GM19351 (cell line): Measurements from ENCODE around the gene PGS1.

Experiments
- ATAC-seq: cut with Tn5 transposase; IDR thresholded peaks from one replicate; pipeline ENCODE4 v1.9.1; 2021; ENCODE audit warnings: mild to moderate bottlenecking, moderate library complexity; ENCODE audit not compliant: unreplicated experiment

The PGS1 gene

DNA sequence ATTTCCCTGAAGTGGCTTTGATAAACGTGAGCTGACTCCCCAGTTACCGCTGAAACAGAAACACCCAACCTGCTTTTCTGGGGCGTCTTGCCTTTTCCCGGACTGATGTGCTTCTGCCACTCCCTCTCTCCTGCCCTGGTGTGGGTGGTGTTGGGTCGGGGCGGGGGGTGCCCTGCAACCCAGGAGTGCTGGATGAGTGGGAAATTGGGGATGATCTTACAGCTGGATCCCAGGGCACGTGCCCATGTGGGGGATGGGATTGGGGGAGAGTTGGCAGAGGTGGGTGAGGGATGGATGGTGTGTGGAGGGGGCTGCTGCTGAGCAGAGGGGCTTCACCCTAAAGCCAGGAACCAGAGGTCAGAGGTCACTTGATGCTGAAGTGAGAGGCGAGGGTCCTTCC lies 28.5 kb downstream of the PGS1 start:
- no peak for ATAC-seq

DNA sequence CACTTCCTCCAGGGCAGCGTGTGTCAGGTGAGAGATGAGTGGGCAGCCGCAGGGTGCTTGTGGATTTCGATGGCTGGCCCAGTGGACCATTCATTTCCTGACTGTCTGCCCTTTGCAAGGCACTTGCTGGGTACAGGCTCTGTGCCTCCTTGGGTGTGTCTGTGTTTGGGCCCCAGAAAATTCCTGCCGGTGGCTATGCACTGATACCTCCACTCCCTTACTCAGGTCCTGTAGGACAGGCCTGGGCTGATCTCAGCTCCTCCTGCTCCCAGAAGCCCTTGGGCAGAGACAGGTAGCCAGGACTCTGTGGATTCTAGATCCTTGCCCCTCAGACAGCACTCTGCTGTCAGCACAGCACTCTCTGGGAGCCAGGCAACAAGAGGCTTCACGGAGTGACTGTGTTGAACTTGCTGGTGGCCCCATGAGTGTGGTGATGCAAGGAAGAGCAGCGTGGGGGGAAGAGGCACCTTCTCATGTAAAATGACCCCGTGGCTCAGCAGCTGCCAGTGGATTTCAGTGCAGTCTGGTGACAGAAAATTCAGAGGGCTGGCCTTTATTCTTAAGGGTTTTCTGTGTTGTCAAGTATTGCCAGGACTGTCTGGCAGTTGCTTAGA lies 29.0 kb downstream of the PGS1 start:
- no peak for ATAC-seq

GRCh38 chr17:78408476-78409050 lies 30.1 kb downstream of the PGS1 start:
- no peak for ATAC-seq

DNA sequence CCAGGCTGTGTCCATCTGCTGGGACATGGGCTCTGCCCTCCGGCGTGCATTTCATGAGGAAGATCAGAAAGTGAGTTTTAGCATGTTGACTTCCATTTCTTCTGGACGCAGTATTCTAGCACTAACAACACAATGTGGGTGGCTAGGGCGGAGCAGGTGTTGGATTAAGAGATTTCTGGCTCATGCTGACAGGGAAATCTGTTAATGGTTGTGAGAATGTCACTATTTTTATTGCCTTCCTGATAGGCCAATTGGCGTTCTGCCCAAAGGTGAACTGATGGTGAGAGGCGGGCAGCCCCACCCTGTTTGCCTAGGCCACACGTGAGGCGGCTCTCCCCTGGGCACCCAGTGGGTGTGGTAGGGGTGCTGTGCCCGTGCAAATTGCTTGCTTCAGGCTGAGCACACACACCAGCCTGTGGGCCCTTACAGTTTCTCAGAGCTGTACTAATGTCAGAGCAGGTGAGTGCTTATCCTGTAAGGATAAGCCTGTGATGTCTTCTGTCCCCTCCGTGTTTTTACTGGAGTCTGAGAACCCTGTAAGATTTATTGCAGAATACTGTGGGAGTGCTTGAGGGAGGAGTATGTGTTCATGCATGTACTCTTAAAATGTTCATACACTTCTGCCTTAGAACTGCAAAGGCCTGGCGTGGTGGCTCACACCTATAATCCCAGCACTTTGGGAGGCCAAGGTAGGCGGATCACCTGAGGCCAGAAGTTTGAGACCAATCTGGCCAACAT lies 30.9 kb downstream of the PGS1 start:
- ATAC-seq = no peak

GRCh38 chr17:78411241-78411857 lies 32.9 kb downstream of the PGS1 start:
- no peak for ATAC-seq

DNA sequence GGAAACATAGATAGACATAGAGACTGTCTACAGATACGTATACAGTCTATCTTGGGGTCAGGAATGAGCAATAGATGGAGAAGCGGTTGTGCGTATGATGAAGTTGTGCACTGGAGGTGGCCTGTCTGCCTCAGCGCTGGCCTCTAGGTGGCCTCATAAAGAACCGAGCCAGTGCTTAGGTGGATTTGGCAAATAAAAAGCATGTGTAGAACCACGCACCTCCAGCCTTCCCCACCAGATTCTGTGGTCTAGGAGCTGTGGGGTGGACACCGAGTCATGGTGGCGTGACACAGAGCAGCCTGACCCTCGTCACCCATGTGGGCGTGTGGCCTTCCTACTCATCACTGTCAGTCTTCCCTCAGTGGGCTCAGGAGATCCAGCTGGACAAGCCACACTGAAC lies 34.0 kb downstream of the PGS1 start:
- ATAC-seq = no peak

GRCh38 chr17:78414178-78415162 lies 36.0 kb downstream of the PGS1 start:
- ATAC-seq = no peak

DNA sequence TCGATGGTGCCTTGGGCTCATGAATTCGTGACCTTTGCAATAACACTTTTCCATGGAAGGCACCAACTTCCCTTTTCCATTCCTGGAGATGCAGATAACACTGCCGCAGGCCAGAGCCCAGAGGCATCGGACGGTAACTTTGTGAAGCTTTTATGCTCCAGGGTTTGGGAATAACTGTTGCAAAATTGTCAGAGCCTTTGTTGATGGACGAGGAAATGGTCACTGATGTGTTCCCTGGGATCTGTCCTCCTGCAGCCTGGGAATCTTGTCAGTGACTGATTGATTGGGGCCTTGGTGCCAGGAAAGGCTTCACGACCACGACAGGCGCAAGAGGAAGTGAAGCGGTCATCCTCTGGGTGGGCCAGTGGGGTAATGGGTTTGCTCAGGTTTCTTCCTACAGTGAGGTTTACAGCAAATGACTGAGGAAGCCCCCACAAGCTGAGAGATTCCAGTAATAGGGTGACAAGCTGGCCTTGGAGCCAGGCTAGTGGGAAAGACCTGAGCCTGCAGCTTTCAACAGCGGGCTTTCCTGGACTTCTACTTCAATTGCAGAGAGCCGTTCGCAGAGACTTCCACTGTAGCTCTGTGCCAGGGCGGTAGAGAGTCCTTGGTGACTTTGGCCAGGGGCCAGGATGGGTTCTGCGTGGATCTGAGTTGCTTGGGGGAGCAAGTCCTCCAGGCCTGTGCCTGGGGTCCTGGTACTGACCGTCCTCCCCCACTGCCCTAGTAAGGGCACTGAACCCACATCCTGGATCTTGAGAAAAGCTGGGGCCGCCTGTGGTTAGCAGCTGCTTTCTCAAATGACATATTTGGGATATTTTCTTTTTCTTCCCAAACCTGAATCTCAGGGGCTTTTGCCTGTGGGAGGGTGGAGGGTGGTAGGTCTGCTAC lies 37.6 kb downstream of the PGS1 start:
- ATAC-seq = no peak

DNA sequence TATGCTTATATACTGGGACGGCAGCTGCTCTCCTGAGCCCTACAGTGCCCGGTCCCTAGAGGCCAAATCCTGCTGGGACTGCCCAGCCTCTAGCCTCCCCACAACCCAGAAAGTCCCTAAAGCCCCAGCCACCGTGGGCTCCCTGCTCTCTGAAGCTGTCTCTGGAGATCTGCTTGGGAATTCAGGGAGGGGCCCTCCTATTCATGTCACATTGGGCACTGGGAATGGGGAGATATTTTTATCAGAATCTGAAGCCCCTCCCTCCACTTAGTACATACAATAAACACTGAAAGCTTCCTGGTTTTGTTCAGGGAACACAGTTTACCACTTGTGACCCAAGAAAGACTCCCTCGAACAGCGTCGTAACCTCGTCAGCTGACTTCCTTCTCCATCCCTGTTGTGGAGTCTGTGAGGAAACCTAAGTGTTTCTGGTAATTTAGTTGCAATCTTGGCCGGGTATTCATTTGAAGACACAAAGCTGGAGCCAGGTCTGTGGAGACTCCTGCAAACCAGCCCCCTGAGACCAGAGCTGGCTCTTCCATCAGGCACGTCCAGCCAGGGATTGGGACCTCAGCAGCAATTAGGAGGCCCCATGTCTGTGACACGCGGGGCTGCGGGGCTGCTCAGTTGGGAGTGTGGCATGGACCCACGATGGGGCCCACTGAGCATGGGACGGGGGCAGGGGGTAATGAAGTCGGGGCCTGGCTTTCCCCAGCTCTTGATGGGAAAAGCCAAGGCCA lies 38.5 kb downstream of the PGS1 start:
- ATAC-seq = no peak

GRCh38 chr17:78417531-78417909 lies 39.1 kb downstream of the PGS1 start:
- ATAC-seq = no peak

DNA sequence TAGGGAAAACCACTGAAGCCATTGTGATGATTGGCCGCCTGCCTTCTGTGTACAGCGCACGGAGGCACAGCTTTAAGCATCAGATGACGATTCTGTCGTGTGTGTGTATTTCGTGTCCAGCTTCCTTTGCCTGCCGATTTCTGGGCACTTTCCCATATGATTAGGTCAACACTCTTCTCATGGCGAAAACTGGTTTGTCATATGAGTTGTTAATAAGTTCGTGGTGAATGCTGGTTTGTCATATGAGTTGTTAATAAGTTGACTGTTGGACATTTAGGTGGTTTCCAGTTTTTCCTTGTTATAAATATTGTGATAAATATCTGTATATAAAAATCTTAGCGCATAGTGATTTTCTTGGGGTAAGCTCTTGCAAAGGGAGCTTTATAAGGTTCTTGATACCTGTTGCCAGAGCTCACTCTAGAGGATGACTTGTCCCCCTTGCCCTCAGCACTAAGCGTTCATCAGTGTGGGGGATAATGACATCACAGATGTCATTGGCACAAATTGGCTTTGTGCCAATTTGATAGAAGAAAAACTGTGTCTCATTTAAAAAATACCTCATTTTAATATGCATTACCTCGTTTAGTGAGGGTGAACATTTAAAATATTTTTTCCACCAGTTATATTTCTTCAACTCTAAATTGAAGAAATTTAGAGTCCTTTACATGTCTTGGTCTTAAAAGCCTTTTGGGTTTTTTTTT lies 40.0 kb downstream of the PGS1 start:
- no peak for ATAC-seq

DNA sequence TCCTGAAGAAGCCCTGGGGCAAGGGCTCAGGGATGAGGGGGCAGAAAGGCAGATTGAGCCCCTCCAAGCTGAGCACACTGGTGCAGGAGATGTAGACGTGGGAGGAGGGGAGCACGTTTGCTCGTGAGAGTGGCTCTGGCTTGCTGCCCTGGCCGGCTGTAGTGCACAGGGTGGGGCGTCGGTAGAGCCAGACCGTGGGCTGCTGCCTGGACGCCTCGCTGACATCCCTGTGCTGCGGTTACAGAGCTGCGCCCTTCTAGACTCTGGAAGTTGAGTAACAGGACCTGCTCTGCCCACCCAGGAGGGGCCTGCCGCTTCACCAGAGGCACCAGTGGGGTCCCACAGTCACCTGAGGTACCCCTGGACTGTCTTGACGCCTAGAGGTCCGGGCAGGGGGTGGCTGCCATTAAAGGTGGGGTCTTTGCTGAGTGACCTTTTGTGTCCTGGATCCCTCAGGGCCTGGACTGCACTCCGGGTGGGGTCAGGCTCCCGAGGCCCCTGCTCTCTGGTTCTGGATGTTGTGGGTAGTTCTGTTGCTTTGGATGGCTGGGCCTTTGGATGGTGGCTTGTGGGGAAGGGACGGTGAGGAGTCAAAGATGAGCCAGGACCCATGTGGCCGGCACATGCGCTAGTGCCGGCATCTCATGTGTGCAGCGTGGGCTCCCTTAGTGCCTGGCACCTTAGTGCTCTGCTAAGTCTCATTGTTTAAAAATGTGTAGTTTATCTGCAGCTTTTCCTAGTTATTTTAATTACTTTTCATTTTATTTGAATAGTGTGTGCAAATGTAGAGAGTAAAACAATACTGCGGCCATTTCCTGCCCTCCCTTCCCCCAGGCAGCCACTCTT lies 41.7 kb downstream of the PGS1 start:
- ATAC-seq = no peak

GRCh38 chr17:78421084-78421533 lies 42.7 kb downstream of the PGS1 start:
- ATAC-seq = no peak

DNA sequence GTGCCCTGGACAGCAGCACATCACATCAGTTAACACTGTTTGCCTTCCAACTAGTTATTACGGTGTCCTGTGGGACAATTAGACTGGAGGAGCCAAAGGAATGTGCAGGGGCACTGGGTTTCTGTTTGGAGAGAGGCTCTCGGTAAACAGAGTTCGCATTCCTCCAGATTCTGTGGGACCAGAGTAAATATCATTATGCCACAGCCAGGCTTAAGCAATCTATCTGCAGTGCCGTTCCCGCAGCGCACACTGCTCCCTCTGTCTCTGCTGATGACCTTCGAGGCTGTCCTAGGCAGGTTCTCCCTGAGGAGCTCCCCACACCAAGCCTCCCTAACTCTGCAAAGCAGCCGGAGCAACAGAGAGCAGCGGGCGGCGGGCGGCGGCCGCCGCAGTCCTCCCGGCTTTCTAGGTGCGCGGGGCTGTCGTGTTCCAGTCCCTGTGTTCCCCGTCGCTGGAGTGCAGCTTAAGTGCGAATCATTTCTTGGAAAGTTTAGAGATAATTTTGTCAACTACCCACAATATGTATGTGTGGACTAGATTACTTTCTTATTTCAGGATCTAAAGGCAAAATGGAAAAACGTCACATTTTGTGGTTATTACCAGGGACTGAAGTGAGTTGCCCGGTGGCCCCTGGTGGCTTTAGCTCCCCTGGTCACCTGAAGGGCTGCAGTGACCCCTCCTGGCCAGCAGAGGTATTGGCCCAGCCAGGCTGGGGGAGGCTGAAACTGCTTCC lies 43.3 kb downstream of the PGS1 start:
- no peak for ATAC-seq

- ATAC-seq = no peak
These were observed 43.8 kb downstream of the PGS1 start for GRCh38 chr17:78422267-78422605.

GRCh38 chr17:78422872-78423588 lies 44.6 kb downstream of the PGS1 start:
- no peak for ATAC-seq
